Stimulated activated CD4-positive, alpha-beta T cell treated with anti-CD3 and anti-CD28 coated beads, Interleukin-4, amount 100 ng/mL, for 48 hours (primary cell): ENCODE results near the gene MEN1.

Source experiments
- DNase-seq, 2 donors: peaks; one replicate each; pipeline ENCODE4 v3.0.0-alpha.2; 2020; ENCODE audit warnings: low read depth in 2 of 2

MEN1 gene

DNA sequence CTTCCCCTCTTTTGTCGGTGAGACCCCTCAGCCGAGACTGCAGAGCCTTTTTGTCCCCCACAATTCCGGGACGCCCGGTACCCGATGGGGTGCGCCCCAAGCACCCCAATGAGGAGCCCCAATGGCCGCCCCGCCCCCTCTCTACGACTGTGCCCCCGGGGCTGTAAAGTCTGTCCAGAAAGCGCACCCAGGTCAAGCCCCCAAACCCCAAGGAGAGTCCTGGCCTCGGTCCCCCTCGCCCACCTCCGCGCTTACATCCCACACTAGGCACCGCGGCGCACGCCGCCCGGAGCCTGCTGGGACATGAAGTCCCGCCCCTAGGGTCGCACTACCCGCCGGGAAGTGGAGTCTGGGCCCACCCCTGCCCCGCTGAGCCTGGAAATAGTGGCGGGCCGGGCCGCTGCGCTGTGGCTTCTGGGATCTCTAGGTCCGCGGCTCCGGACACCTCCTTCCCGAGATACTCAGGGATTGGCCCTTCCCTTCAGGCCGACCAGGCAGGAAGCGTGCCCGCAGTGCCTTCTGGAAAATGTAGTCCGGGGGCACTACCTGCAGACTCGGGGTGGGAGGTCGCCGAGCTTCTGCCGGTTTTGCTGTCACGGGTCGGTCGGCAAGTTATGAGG lies at the start of gene MEN1:
TSS of gene MEN1 (minus strand) at position 281 of the 620 bp plus-strand sequence. CDS start 442 bp downstream, outside the sequence.
- peak; percentile 78 to 83 for DNase-seq

DNA sequence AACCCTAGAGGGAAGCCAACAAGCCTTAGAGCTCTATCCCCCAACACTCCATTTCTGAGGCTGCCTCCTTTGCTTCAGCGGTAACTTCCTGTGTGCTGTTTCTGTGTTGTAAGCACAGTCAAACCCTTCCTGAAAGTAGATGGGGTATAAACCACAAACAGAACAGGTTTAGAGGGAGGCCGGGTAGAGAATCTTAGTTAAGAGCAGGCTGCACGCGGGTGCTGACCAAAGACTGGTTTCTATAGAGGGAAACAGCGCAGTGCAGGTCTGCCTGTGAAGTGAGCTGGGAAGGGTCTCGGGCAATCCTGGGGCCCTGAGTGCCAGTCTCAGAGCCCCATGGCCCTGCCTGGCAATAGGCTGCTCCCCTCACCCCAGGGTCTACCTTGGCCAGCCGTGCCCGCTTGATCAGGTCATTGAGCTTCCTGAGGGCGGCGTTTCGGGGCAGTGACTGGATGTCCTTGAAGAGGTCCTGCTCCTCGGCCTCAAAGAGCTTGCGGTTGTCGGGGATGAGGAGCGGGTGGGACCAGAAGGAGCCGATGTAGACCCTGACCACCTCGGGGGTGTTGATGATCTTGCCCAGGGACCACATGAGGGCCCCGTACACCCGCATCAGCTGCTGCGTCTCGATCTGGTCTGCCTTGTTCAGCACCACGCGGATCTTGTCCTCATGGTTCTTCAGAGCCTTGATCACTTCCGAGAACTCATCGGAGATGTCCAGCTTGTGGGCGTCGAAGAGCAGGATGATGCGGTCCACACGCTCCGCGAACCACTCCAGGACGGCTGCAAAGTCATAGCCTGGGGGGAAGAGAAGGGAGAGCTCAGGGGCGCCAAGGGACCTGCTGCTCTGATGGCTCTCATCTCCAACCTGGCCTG lies 49.4 kb upstream of the MEN1 start:
- peak in 1 of 2 donors; percentile 61 for DNase-seq

DNA sequence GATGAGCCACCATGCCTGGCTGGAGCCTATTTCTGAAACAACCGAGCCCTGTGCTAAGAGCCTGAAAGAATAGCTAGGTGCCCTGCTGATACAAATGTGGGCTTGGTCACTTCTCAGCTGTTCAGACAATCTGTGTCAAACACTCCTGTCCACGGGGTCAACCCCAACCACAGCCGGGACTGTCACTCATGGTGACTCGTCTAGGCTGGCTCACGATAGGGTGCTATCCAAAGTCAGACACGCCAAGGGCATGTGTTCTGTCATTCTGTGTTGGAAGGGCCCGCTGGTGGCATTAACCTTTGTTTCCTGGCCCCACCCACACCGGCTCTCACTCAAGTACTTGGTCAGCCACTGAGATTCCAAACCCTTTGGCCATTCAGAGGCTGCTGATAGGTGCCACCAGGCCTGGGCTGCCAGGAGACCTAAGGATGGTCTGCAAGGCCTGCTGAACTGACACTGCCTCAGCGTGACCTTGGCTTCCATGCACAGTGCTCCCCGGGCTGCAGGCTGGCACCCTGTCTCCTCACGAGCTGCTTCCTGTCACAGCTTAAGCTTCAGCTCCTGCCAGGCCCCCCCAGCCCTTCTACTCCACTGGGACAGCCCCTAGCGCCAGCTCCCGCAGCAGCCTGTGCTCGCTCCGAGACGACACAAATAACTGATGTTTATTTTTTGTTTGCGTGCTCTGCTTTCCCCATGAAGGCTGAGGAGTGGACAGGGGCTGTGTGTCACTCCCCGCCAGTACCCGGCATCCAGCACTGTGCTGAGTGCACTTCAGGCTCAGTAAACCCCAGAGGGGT lies 48.3 kb upstream of the MEN1 start:
- DNase-seq: peak in 1 of 2 donors; percentile 54

DNA sequence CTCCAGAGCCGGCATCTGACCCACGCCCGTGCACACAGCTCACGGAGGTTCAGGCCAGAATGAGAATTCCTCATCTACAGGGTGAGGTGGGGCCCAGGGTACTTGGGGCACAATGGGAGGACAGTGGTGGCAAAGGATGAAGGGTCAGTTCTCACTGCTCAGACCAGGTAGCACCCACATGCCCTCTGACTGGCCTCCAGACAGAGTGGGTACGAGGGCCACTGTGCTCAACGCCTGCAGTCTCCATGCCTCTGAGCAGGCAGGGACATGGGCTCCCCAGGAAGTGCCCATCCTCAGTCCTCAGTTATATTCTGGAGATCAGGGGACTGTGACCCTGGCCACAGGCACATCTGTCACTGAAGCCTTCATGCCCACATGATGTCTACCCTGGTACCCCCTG lies 47.1 kb upstream of the MEN1 start:
- no peak for DNase-seq

DNA sequence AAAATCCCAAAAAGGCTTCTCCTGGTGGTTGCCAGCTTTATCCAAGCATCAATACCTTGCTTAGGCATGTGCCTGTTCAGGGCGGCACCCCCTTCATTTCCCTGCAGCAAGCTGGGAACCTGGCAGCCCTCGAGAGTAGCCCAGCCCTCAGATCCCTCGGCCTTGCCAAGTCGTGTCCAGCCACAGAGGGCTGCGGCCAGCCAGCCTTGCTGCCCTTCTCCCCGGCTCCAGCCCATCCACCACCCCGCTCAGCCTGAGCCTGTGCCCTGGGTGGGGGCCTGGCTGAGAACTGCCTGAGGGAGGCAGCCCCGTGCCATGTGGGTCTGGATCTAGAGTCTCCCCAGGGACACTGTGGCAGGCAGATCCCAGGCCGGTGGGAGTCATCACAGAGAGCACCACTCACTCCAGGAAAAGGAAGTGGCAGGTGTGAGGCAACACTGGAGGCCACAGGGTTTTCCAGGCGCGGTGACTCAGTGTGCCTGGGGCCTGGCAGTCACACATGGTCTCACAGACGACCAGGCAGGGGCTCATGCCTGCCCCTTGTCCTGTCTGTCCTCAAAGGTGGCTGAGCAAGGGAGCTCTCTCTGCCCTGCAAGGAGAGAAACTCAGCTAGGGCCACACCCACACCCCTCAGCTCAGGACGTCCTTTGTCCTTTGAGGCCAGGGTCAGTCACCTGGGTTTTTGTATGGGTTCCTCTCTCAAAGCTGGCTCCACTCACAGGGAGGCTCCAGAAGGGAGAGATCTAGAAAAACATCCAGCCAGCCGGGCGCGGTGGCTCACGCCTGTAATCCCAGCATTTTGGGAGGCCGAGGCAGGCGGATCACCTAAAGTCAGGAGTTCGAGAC lies 46.3 kb upstream of the MEN1 start:
- DNase-seq: peak in 1 of 2 donors; percentile 73

DNA sequence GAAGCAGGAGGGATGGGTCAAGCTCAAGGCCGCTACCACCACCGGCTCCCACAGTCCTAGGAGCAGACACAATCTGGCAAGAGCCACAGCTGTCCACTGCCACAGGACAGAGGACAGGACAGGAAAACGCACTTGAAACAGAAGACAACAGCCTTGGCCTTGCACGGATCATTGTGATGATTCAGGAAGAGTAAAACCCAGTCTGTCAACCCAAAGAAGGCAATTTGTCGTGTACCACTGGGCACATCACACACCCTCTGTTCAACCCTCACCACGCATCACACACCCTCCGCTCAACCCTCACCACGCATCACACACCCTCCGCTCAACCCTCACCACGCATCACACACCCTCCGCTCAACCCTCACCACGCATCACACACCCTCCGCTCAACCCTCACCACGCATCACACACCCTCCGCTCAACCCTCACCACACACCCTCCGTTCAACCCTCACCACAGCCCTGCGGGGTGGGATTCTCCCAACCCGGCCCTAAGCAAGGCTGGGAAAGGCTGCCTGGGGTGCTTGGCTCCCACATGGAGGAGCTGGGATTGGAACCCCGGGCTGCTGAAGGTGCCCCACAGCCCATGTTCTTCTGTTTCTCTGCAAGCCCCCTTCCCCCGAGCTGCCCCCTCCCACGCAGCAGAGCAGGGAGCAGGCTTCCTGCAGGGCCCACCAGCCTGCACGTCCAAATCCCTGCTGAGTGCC lies 45.4 kb upstream of the MEN1 start:
- no peak for DNase-seq

DNA sequence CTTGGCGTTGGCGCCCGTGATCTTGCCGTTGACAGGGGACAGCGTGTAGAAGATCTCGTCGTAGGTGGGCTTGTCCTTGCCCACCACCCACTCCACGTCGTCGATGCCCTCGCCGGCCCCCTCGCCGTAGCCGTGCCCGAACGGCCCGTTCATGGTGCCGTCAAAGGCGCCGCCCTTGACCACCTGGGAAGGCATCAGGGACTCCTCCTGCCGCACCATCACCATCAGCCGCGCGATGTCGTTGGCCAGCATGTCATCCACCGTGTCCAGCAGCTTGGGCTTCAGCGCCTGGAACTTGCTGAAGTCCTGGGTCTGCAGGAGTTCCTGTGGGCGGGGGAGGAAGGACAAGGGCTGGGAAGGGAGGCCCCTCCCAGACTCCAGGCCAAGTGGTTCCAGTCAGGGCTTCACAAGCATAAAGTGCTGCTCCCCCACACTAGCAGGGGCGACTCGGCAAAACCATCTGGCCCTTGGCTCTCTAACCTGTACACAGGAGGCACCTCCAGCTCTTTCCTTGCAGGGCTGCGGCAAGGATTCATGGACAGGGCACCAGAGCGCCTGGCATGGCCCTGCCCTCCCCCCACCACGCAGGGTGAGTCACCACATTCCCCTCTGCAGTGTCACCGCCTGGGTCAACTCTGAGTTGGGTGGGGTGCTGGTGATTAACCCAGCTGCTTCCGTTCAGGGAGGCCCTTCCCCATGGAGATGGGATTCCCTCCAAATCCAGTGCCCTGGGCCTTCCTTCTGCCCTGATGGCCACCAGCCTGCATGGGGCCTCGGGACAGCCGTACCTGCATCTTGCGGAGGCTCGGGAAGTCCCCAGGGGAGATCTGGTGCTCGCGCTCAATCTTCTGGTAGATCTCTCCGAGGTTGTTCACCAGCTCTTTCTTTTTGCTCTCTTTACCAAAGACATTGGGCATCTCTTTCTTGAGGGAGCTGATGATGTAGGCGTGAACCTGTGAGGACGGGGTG lies 44.5 kb upstream of the MEN1 start:
- DNase-seq: peak in 1 of 2 donors; percentile 30

DNA sequence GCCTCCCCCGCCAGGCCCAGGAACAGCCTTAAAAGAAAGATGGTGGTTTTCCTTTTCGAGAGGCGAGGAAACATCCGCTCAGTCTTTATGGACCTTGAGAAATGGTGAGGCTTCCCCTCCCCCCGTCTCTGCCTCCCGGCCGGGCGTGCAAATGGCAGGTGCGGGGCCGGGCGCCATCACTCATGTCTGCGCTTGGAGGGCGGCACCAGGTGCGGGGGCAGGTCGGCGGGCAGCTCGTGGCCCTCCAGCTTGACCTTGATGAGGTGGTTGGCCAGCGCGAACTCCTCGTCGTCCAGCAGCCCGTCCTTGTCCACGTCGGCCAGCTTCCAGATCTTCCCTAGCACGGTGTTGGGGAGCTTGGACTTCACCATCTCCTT lies 43.8 kb upstream of the MEN1 start:
- no peak for DNase-seq

DNA sequence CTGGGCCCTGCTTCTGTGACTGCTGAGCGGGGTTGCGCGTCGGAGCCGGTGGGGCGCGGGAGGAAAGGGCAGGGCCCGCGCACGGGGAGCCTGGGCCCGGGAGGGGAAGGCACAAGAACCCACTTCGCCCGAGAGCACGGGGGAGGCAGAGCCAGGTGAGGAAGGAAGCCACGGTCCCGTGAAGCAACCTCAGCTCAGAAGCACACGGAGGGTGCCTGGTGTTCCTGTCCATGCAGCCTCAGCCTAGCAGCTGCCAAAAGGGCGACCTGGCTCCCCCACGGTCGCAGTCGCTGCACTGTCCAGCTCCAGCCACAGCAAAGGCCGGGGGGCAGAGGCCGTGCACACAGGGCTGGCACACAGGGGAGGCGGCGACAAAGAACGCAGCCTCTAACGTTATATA lies 43.4 kb upstream of the MEN1 start:
- DNase-seq: no peak

DNA sequence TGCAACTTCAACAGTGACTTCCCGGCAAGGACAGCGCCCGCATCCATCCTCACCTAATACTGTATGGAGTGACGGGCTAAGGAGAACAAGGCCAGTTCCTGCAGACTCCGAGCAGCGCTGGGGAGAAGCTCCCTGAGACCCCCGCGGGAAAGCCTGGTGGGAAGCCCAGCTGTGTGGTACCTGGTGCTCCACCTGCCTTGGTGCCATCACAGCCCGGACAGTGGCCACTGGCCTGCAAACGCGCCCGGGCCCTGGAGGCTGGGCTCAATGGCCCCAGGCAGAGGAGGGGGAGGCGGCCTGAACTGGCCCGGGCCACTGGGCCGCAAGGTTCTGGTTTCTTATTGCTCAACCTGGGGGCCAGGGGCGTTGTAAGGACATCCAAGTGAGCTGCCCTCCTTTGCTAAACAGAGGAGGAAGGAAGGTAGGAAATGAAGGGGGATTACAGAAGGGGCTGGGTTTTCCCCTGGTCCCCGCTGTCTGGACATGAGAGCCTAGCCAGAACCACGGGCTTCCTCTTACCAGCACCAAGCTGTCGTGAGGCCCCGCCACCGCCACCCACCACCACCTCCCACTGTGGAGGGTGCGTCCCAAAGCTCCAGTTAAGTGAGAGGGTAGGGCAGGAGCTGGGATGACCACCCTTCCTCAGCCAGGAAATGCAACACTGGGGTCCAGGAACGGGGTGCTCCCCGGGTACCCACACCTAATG lies 42.6 kb upstream of the MEN1 start:
- DNase-seq: no peak

DNA sequence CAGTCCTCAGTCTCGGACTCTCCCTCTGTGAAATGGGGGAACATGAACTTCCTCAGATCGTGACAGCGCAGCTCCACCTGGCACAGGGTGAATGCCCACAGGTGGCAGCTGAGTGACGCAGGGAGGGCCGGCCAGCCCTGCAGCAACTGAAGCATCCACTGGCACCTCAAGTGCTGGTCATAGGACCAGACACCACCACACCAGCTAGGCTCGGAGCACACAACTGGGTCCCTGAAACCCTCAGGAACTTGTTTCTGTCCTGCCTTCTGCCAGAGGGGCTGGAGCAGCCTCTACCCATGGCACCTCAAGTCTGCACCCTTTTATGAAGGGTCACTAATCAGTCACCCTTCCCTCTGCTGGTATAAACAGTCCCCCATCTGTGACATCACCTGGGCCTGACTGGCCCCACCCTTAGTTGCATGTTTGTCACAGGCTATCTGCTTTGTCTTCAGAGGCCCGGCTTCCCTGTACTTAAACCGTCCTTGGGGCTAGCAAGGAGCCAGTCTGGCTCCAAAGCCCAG lies 41.5 kb upstream of the MEN1 start:
- no peak for DNase-seq

DNA sequence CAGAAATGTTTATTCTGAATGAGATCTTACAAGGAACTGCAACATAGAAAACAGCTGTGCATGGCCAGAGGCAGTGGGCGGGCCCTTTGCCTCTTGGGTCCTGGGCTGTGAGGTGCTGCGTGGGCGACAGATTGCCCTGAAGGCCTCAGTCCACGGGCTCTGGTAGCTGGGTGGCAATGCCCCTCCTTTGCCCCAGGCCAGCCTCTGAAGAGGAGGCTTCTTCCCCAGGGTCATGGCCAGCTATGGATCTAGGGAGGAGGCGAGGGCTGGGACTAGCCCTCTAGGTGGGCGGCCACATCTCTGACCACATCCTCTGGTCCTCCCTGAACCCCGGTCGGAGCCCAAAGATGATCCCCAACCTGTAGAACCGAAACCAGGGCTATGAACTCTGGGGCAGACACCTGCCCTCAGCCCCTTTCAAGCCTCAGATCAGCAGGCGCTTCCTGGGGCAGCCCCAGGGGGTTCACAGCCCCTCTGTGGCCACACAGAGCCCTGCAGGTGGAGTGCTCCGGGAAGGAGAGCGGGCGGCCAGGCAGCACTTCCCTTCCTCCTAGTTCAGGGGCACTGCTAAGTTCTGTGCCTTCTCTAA lies 40.7 kb upstream of the MEN1 start:
- DNase-seq: peak in 1 of 2 donors; percentile 35

DNA sequence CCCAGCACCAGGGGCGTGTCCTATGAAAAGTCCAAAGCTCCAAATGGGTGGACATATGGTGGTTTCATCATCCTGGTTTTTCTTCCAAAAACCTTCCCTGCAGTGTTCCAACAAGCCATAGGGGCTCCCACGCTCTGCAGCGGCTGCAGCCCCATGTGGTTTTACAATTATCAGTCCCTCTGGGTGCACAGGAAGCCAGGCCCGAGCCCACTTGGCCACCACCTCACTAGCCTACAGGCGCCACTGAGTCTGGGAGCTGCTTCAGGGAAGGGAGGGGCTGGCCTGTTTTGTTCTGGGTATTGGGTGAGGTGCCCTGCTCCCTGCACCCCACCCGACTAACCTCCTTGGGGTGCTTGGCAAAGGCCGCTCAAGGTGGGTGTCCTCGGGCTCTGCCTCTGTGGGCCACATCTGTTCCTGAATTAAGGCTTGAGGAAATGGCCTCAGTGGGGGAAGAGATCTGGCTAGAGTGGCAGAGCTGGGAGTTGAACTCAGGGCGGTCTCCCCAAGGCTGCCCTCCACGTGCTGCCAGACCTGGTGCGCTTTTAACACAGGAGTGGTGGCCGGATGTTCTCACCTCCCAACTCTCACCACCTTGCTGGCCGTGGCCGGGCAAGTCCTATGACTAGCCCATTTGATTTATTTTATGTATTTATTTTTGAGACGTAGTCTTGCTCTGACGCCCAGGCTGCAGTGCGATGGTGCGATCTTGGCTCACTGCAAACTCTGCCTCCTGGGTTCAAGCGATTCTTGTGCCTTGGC lies 39.4 kb upstream of the MEN1 start:
- DNase-seq: no peak

DNA sequence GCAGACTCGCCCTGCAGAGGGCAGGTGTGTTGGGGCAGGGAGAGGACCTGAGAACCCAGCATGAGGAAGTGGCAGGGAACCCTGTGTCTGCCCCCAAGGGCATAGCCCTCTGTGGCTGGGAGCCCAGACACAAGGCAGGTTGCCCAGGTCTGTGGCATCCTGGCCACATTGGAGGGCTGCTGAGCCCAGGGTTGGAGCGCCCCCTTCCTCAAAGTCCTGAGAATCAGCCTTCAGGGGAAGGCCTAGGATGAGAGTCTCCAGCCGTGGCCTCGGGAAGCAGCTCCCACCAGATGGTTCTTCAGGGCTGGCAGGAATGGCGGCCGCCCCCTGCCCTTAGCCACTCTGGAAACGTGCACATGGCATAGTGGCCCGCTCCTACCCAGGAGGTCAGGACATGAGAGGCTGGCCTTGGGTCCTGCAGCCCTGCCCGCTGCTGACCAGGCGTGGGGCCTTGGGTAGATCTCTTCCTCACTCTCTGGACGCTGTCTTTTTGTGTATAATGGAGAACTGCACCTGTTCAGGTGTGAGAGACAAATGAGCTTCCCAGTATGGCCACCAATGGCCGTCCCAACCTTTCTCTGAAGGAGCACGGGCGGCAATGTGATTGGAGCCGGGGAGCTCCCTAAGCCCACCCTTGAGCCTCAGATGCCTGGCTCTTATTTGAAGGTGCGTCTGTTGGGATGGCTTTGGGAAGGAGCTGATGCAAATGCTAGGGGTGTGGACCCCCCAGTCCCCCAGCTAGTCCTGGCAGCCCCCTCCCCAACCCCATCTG lies 38.7 kb upstream of the MEN1 start:
- no peak for DNase-seq

DNA sequence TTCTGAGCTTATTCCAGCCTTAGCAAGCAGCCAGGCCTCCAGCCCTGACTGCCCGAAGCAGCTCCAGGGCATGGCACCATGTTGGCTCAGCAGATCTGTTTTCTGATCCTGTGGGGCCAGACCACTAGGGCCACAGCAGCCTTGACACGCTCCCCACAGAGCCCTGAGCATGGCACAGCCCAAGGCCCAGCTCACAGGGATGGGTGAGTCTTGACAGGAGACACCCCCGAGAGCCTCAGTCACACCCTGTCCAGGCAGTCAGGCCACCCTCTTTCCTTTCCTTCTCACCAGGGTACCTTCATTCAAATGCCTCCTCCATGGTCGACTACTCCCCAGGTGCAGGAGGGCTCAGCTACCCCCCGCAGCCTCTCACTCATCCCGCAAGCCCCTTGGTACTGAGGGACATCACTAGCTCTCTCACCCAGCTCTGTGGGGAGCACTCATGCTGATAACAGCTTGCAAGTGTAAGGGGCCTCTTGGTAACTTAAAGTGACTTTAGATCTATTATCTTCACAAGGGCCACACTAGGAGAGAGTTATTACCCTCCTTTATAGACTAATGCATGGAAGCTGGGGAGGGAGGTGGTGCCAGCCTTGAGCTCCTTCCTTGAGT lies 38.0 kb upstream of the MEN1 start:
- no peak for DNase-seq

DNA sequence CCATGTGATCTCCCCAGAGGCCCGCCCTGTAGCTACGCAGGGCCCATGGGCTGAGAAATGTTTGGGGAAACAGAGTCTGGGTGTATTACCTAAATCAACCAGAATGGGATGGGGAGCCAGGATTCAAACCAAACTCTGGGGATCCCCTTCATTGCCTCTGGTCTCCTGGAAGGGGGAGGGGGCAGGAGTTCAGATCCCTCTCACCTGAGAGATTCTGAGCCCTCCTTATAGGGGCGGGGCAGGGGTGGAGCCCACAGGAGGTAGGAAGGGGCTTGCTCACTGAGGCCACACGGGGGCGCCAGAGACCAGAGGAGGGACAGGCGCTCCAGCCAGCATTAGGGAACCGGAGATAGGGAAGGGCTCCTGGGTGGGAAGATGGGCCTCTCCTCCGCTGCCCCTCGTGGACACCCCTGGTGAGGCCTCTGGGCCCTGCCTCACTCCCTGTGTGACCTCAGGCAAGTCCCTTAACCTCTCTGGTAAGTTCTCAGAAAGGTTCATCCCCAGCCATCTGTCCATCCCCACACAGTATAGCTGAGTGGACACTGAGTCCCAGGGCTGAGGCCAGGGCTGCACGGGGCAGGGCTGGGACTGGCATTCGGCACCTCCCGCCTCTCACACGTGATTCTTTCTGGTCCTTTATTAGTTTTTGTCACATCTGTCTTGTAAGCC lies 36.8 kb upstream of the MEN1 start:
- peak; percentile 91 to 96 for DNase-seq
